K562 (cell line): ENCODE results near the gene CCSER2. TPM values are rescaled to one million over a fixed set of nuclear protein-coding genes. Genes with fewer than 3 reads are reported as not detected.

ENCODE experiments used
- ATAC-seq: fragments of 200-7000 bp; cut with Tn5 transposase; 3 replicates; pipeline ENCODE4 v1.9.1; 2020; ENCODE audit warnings: moderate library complexity
- BruUV-seq: library from RNA; stranded (reverse); fragments of 400-500 nt; replicated peaks from 2 replicates; lab custom pipeline; 2021; lab: Mats Ljungman, UMichigan
- CTCF ChIA-PET: fragments of 300-600 bp; formaldehyde crosslinking; extraction: SDS; loops from one replicate; lab custom pipeline; 2021; ENCODE audit warnings: low intra/inter-chr PET ratio; lab: Yijun Ruan, JAX
- POLR2A ChIA-PET: fragments of 300-600, 350-650 bp; sonication (Branson Sonifier 250); formaldehyde crosslinking; extraction: SDS; loops from one replicate; lab custom pipeline; 2021; ENCODE audit warnings: antibody characterized with exemption, inconsistent platforms; lab: Yijun Ruan, JAX
- DNase-seq, 4 experiments: peaks; one replicate each; pipeline versions ENCODE4 v3.0.0 to v3.0.0-alpha.2; 2011 to 2018; ENCODE audit warnings: low spot score in 3 of 4, mixed read lengths in 3 of 4; ENCODE audit errors: extremely low read depth in 1 of 4
- FAIRE-seq: peaks from 2 replicates; lab custom pipeline; 2011; peaks lifted over from hg19 to GRCh38; lab: Jason Lieb, UNC
- H2AFZ ChIP-seq: 2 replicates; pipeline ENCODE4 v1.6.0; 2011; ENCODE audit warnings: low read depth, low read length, control low read depth, inconsistent platforms
- H3K27ac ChIP-seq: fragments of 200-600 bp; 3 replicates; pipeline ENCODE4 v1.8.0; 2011; ENCODE audit warnings: low read depth, mild to moderate bottlenecking, control low read depth, inconsistent platforms, low read length, moderate library complexity, mixed read lengths; ENCODE audit errors: extremely low read depth
- H3K27me3 ChIP-seq, 2 experiments: fragments of 300-600 bp in 1 of 2; 2 replicates in 1 of 2; 3 replicates in 1 of 2; pipeline versions ENCODE4 v1.6.0 to v1.8.0; 2011; ENCODE audit warnings: inconsistent platforms in 2 of 2, low read length in 2 of 2, mild to moderate bottlenecking in 1 of 2, mixed read lengths in 1 of 2, moderate library complexity in 1 of 2; ENCODE audit not compliant: control insufficient read depth in 2 of 2, insufficient read depth in 2 of 2
- H3K36me3 ChIP-seq: fragments of 300-600 bp; 3 replicates; pipeline ENCODE4 v1.8.0; 2011; ENCODE audit warnings: mild to moderate bottlenecking, low read length, inconsistent platforms; ENCODE audit not compliant: control insufficient read depth, insufficient read depth
- H3K4me1 ChIP-seq, 2 experiments: fragments of 200-600 bp in 1 of 2; replicated peaks in 1 of 2; 2 replicates in 1 of 2; 3 replicates in 1 of 2; pipeline versions ENCODE4 v1.5.1 to v1.8.0; 2011; ENCODE audit warnings: inconsistent platforms in 2 of 2, low read length in 2 of 2, mild to moderate bottlenecking in 1 of 2, mixed read lengths in 1 of 2, moderate library complexity in 1 of 2; ENCODE audit not compliant: control insufficient read depth in 2 of 2, insufficient read depth in 2 of 2
- H3K4me2 ChIP-seq: 2 replicates; pipeline ENCODE4 v1.6.1; 2011; ENCODE audit warnings: low read length, control low read depth, inconsistent platforms, mixed read lengths; ENCODE audit not compliant: insufficient read depth
- H3K4me3 ChIP-seq: fragments of 200-600 bp; sonication (generic), shearing (Covaris generic); 2 replicates; pipeline ENCODE4 v1.5.1; 2016; ENCODE audit warnings: control low read depth, inconsistent platforms
- H3K79me2 ChIP-seq: fragments of 200-600 bp; 3 replicates; pipeline ENCODE4 v1.8.0; 2011; ENCODE audit warnings: low read length, inconsistent platforms; ENCODE audit not compliant: control insufficient read depth, insufficient read depth
- H3K9ac ChIP-seq, 2 experiments: 2 replicates each; pipeline versions ENCODE4 v1.6.0 to v1.6.1; 2011; ENCODE audit warnings: low read depth in 2 of 2, low read length in 2 of 2, control low read depth in 1 of 2, inconsistent platforms in 1 of 2, mild to moderate bottlenecking in 1 of 2, mixed read lengths in 1 of 2; ENCODE audit not compliant: insufficient read depth in 1 of 2
- H3K9me1 ChIP-seq: one replicate; pipeline ENCODE4 v1.6.0; 2011; ENCODE audit warnings: inconsistent platforms, mild to moderate bottlenecking, low read length, moderate library complexity; ENCODE audit not compliant: control insufficient read depth, insufficient read depth
- H3K9me3 ChIP-seq: replicated peaks from 2 replicates; pipeline ENCODE4 v1.5.1; 2011; ENCODE audit warnings: low read depth, low read length, inconsistent platforms; ENCODE audit not compliant: control insufficient read depth, insufficient read depth
- H4K20me1 ChIP-seq: replicated peaks from 2 replicates; pipeline ENCODE4 v1.6.1; 2011; ENCODE audit warnings: low read length, inconsistent platforms, mixed read lengths; ENCODE audit not compliant: control insufficient read depth, insufficient read depth
- FUS ChIP-seq: fragments of 200-400 bp; formaldehyde crosslinking; optimal IDR thresholded peaks from 2 replicates; pipeline ENCODE3; 2017; ENCODE audit warnings: low read depth, low read length
- MCM3 ChIP-seq: fragments of 450-650 bp; IDR thresholded peaks from 2 replicates; pipeline ENCODE4 v1.6.1; 2016
- TCF3 ChIP-seq: sonication (generic); formaldehyde crosslinking; IDR thresholded peaks from 2 replicates; pipeline ENCODE4 v1.4.0; 2020; ENCODE audit warnings: mild to moderate bottlenecking, missing genetic modification reagents
- ZNF253 ChIP-seq: fragments of 250-450 bp; sonication (Bioruptor Pico); conservative IDR thresholded peaks from 2 replicates; pipeline ENCODE4 v1.6.1; 2021; ENCODE audit warnings: mild to moderate bottlenecking
- WGBS: fragments of 100-300 bp; shearing (Covaris generic); methylation state at CpG from one replicate; pipeline ENCODE4 v1.1.6; 2016; ENCODE audit warnings: low coverage, mixed read lengths; ENCODE audit not compliant: insufficient coverage; ENCODE audit errors: missing lambda C conversion rate; 5-methylcytosine and 5-hydroxymethylcytosine counted together
- in situ Hi-C: fragments of 300-500 bp; cut with MboI; formaldehyde crosslinking; loops from 4 replicates; pipeline ENCODE4 v1.15.0; 2018; ENCODE audit warnings: inconsistent platforms, mixed read lengths
- intact Hi-C: fragments of 100-400 bp; cut with micrococcal nuclease; formaldehyde crosslinking; loops from 2 replicates; pipeline ENCODE4 v1.14.2; 2022
- polyA plus RNA-seq, 8 experiments: library from polyadenylated mRNA; depleted of rRNA in 4 of 8; stranded (reverse) in 5 of 8; unstranded in 3 of 8; fragments of >200 nt; fragmentation: Nextera tagmentation in 2 of 8; fragmentation: Illumina TruSeq in 1 of 8; extraction: Ambion mirVana in 2 of 8; extraction: Trizol in 1 of 8; gene quantifications; 2 replicates each; pipeline versions ENCODE4 v1.2.1 to v1.2.3, GENCODE V29; 2011 to 2014; ENCODE audit warnings: inconsistent platforms in 1 of 8, missing spikeins in 1 of 8
- total RNA-seq, 7 experiments: library from RNA; depleted of rRNA in 6 of 7; stranded (reverse); fragments of >200 nt in 6 of 7; fragmentation: Illumina TruSeq in 2 of 7; extraction: Trizol in 2 of 7; gene quantifications; 2 replicates each; pipeline versions ENCODE4 v1.2.1 to v1.2.3, GENCODE V29; 2011 to 2021; ENCODE audit warnings: low replicate concordance in 1 of 7
- TF ChIP-seq, protein P1 (sequence below): sonication (generic); formaldehyde crosslinking; IDR thresholded peaks from 2 replicates; pipeline ENCODE4 v1.8.0; 2022; ENCODE audit warnings: missing genetic modification reagents, mild to moderate bottlenecking, borderline replicate concordance

Gene CCSER2
- total and polyA plus RNA-seq, 9 of the 15 experiments (the other 6 are each of a cell fraction or from before 2014, with no cell fraction given): 2.7 to 15.1 (median 9.7) TPM

DNA sequence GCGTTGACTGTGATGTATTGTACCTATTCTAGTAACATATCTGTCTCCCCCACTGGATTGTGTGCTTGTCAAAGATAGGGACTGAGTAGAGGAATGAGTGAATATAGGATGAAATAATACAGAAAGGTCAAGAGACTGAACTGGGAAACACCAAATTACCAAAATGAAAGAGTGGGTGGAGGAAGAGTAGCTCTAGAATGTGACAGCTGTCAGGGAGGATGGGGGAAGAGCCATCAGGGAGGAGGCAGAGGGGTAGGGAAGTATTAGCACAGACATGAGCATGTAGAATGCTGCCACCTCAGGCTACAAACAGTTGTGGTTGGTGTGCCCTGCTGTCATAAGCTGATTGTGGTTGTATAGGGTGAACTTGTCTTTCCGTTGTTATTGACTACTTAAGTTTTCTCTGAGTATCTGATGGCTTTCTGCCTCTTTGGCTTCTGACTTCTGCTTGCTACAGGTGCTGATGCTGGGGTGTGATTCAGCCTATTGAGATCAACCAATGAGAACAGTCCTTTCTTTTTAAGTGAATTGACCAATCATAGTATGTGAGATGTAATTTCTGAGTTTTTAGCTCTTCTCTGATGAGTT is 5.6 kb downstream of the CCSER2 start (continued):
- peak; percentile 85 for TF ChIP-seq TCF3 (CRISPR knock-in tag)
- no peak for TF ChIP-seq ZNF253 (CRISPR knock-in tag)
- TF ChIP-seq, protein P1, sequence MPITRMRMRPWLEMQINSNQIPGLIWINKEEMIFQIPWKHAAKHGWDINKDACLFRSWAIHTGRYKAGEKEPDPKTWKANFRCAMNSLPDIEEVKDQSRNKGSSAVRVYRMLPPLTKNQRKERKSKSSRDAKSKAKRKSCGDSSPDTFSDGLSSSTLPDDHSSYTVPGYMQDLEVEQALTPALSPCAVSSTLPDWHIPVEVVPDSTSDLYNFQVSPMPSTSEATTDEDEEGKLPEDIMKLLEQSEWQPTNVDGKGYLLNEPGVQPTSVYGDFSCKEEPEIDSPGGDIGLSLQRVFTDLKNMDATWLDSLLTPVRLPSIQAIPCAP (CRISPR knock-in tag): no peak
- no peak for TF ChIP-seq MCM3

DNA sequence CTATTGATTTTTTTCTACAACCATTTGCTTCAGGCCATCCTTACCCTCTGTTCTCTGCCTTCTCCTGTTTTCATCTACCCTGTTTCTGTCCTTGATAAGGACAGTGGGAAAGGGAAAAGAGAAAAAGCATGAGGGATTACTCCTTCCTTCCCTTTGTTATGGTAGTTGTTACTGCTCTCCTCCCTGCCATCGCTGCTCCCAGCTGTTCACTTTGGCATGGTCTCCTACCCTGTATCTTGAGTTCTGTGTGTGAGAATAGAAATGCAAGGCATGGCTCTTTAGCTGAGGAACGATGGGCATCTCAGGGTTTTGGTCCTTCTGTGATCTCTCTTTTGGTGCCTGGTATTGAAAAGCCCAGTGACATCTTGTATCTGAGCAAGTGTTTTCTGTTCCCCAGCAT is 6.4 kb downstream of the CCSER2 start:
- Histone ChIP-seq H3K9ac (no peak overlapping the region), H3K79me2 (peaks cover 19% of the 10 kb centered on the region; the same call in 2 of the 3 replicates), H3K4me1 (peaks cover 0 to 22% of the 10 kb centered on the region in 2 experiments; a peak in 4 of 5 replicates), H3K27me3 (no peaks in the 10 kb centered on the region), H3K27ac (no peak overlapping the region), H3K36me3 (no peaks in the 10 kb centered on the region), H3K9me3 (no peaks in the 10 kb centered on the region), H3K9me1 (no peaks in the 10 kb centered on the region), H2AFZ (no peak overlapping the region), H4K20me1 (peaks cover 7% of the 10 kb centered on the region; the same call in 1 of the 2 replicates), H3K4me3 (no peak overlapping the region), H3K4me2 (no peak overlapping the region)
- in situ Hi-C loops (no loop called here), intact Hi-C loops (no loop called here)
- no TSS peak for BruUV-seq
- no peak for DNase-seq
- ATAC-seq: no peak
- ChIA-PET CTCF (no interaction called here), POLR2A (interaction anchor here (1.0 to 1.3 kb wide), 2 partner anchors 18 to 67 kb away, joined by 3 read pairs; no protein-coding TSS in a partner anchor)
- no peak for TF ChIP-seq FUS
- no peak for FAIRE-seq
- 42% methylated on average over 2 of the region's 2 CpGs for WGBS
